Measurements from ENCODE around the gene SCARB1. TPM values are rescaled to one million over a fixed set of nuclear protein-coding genes. Genes with fewer than 3 reads are reported as not detected.

The SCARB1 gene
- total RNA-seq, 4 donors from 2014 or later, result 33.7 to 252 (median 43.6) TPM

- Histone ChIP-seq H3K9me3 (no peaks in the 10 kb centered on the region), H3K4me1 (peaks cover 6 to 36% (median 9%) of the 10 kb centered on the region in 4 donors), H3K27me3 (no peaks in the 10 kb centered on the region), H3K27ac (no peak overlapping the region), H3K4me3 (no peak overlapping the region), H3K36me3 (no peaks in the 10 kb centered on the region)
- WGBS, 2 donors (ENCODE audit: low coverage in 1 of 2), result 96% methylated on average over 14 of the region's 14 CpGs; no CpG with 5 or more reads in 1 of the 2 donors
- no peak for TF ChIP-seq POLR2A (IDR thresholded peaks at IDR 0.05)
- TF ChIP-seq, protein P1, sequence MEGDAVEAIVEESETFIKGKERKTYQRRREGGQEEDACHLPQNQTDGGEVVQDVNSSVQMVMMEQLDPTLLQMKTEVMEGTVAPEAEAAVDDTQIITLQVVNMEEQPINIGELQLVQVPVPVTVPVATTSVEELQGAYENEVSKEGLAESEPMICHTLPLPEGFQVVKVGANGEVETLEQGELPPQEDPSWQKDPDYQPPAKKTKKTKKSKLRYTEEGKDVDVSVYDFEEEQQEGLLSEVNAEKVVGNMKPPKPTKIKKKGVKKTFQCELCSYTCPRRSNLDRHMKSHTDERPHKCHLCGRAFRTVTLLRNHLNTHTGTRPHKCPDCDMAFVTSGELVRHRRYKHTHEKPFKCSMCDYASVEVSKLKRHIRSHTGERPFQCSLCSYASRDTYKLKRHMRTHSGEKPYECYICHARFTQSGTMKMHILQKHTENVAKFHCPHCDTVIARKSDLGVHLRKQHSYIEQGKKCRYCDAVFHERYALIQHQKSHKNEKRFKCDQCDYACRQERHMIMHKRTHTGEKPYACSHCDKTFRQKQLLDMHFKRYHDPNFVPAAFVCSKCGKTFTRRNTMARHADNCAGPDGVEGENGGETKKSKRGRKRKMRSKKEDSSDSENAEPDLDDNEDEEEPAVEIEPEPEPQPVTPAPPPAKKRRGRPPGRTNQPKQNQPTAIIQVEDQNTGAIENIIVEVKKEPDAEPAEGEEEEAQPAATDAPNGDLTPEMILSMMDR (IDR thresholded peaks at IDR 0.05), result no peak
- TF ChIP-seq EP300 (IDR thresholded peaks at IDR 0.05; ENCODE audit: low read depth), result no peak
- TF ChIP-seq POLR2AphosphoS5 (IDR thresholded peaks at IDR 0.05), result no peak
- intact Hi-C loops (cut with DNase I; ENCODE audit: low total_unique reads) (no loop called here), in situ Hi-C loops (cut with MboI; ENCODE audit: low pct_ligation_motif_present in 1 of 4, low pct_unique_long_range_greater_than_20kb in 1 of 4, low sequenced_read_pairs in 3 of 4) (no loop called here)
- DNase-seq, result no peak
These were observed 6.9 kb downstream of the SCARB1 start for GRCh38 chr12:124856842-124857178.

- no peaks in the 10 kb centered on the region for H3K9me3 ChIP-seq
- no peak for TF ChIP-seq EP300 (IDR thresholded peaks at IDR 0.05; ENCODE audit: low read depth)
- no peak for TF ChIP-seq POLR2AphosphoS5 (IDR thresholded peaks at IDR 0.05)
- TF ChIP-seq, protein P1 (IDR thresholded peaks at IDR 0.05), result no peak
- no peak for TF ChIP-seq POLR2A (IDR thresholded peaks at IDR 0.05)
- no peaks in the 10 kb centered on the region for H3K27me3 ChIP-seq
- 56 to 70% methylated on average over 3 to 16 of the region's 16 CpGs for WGBS, 2 donors (ENCODE audit: low coverage in 1 of 2)
- H3K4me1 ChIP-seq, result peaks cover 6 to 31% (median 9%) of the 10 kb centered on the region in 4 donors
- H3K4me3 ChIP-seq, result no peak overlapping the region
- in situ Hi-C loops (cut with MboI; ENCODE audit: low pct_ligation_motif_present in 1 of 4, low pct_unique_long_range_greater_than_20kb in 1 of 4, low sequenced_read_pairs in 3 of 4) (no loop called here), intact Hi-C loops (cut with DNase I; ENCODE audit: low total_unique reads) (no loop called here)
- no peaks in the 10 kb centered on the region for H3K36me3 ChIP-seq
- H3K27ac ChIP-seq, result peak overlapping the region in 1 of 4 donors; percentile 12
- DNase-seq, result no peak
These were observed 7.4 kb downstream of the SCARB1 start for GRCh38 chr12:124856132-124856841.

- Histone ChIP-seq H3K9me3 (no peaks in the 10 kb centered on the region), H3K4me1 (peaks cover 6 to 30% (median 9%) of the 10 kb centered on the region in 4 donors), H3K4me3 (no peak overlapping the region), H3K27me3 (no peaks in the 10 kb centered on the region), H3K36me3 (no peaks in the 10 kb centered on the region), H3K27ac (peak overlapping the region in 2 of 4 donors; percentile 12 to 17)
- WGBS, 2 donors (ENCODE audit: low coverage in 1 of 2), result 80 to 89% methylated on average over 11 to 15 of the region's 15 CpGs
- intact Hi-C loops (cut with DNase I; ENCODE audit: low total_unique reads) (no loop called here), in situ Hi-C loops (cut with MboI; ENCODE audit: low pct_ligation_motif_present in 1 of 4, low pct_unique_long_range_greater_than_20kb in 1 of 4, low sequenced_read_pairs in 3 of 4) (no loop called here)
- TF ChIP-seq, protein P1 (IDR thresholded peaks at IDR 0.05), result no peak
- no peak for TF ChIP-seq EP300 (IDR thresholded peaks at IDR 0.05; ENCODE audit: low read depth)
- TF ChIP-seq POLR2A (IDR thresholded peaks at IDR 0.05), result no peak
- no peak for TF ChIP-seq POLR2AphosphoS5 (IDR thresholded peaks at IDR 0.05)
- no peak for DNase-seq
These were observed 8.2 kb downstream of the SCARB1 start for GRCh38 chr12:124855275-124855957.

DNA sequence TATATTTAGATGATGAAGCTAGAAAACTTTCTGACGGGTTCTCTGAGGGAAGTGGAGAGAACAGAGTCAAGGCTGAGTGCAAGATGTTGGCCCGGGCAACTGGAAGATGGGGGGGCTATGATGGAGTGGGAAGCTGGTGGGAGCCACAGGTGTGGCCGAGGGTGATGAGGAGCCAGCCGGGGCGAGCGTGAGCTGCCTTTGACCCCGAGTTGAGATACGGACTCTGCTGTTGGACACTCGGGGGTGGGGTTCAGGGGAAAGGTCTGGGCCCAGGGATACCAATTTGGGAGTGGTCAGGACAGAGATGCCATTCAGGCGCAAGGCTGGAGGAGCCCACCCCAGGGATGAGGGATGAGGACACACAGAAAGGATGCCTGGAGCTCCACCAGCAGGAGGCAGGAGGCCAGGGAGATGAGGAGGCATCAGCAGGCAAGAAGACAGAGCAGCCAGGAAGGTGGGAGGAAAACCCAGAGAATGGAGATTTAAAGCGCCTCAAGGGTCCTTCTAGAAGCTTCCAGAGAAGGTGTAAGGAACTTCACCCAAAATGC lies 9.0 kb downstream of the SCARB1 start:
- WGBS, 2 donors (ENCODE audit: low coverage in 1 of 2), result 93 to 100% methylated on average over 1 to 11 of the region's 11 CpGs
- Histone ChIP-seq H3K27ac (peak overlapping the region in 1 of 4 donors; percentile 17), H3K9me3 (no peaks in the 10 kb centered on the region), H3K4me1 (peaks cover 6 to 32% (median 10%) of the 10 kb centered on the region in 4 donors), H3K27me3 (no peaks in the 10 kb centered on the region), H3K4me3 (no peak overlapping the region), H3K36me3 (no peaks in the 10 kb centered on the region)
- intact Hi-C loops (cut with DNase I; ENCODE audit: low total_unique reads) (no loop called here), in situ Hi-C loops (cut with MboI; ENCODE audit: low pct_ligation_motif_present in 1 of 4, low pct_unique_long_range_greater_than_20kb in 1 of 4, low sequenced_read_pairs in 3 of 4) (no loop called here)
- no peak for TF ChIP-seq POLR2A (IDR thresholded peaks at IDR 0.05)
- TF ChIP-seq EP300 (IDR thresholded peaks at IDR 0.05; ENCODE audit: low read depth), result no peak
- no peak for TF ChIP-seq POLR2AphosphoS5 (IDR thresholded peaks at IDR 0.05)
- TF ChIP-seq, protein P1 (IDR thresholded peaks at IDR 0.05), result no peak
- no peak for DNase-seq
